Naive thymus-derived CD4-positive, alpha-beta T cell (primary cell): ENCODE data around the gene TRPC6. TPM values are rescaled to one million over a fixed set of nuclear protein-coding genes. Genes with fewer than 3 reads are reported as not detected.

Experiments
- ATAC-seq: fragments of 150-1000 bp; cut with Tn5 transposase; 2 replicates; pipeline ENCODE4 v1.10.0; 2021; ENCODE audit warnings: mild to moderate bottlenecking, moderate library complexity
- CTCF ChIA-PET: fragments of 350-600 bp; sonication (Branson Sonifier 250); formaldehyde crosslinking; loops from one replicate; lab custom pipeline; 2021; ENCODE audit warnings: antibody characterized with exemption; lab: Charles Lee
- POLR2A ChIA-PET: fragments of 350-600 bp; sonication (Branson Sonifier 250); formaldehyde crosslinking; loops from one replicate; lab custom pipeline; 2021; ENCODE audit warnings: antibody characterized with exemption, inconsistent platforms; lab: Charles Lee
- DNase-seq, 9 donors: peaks; one replicate each; pipeline versions ENCODE4 v3.0.0 to v3.0.0-alpha.2; 2020 to 2022; ENCODE audit warnings: mixed read lengths in 1 of 9
- H3K27ac ChIP-seq: one replicate; pipeline ENCODE4 v1.7.0; 2013; ENCODE audit warnings: mild to moderate bottlenecking, low read depth, low read length, moderate library complexity
- H3K27me3 ChIP-seq, 2 donors: one replicate each; pipeline ENCODE4 v1.7.0; 2013; ENCODE audit warnings: low read length in 2 of 2, mild to moderate bottlenecking in 2 of 2, moderate library complexity in 2 of 2; ENCODE audit not compliant: control insufficient read depth in 2 of 2, insufficient read depth in 2 of 2
- H3K36me3 ChIP-seq, 3 experiments: 1 replicate in 2 of 3; 2 replicates in 1 of 3; pipeline ENCODE4 v1.7.0; 2013; ENCODE audit warnings: low read length in 3 of 3, mild to moderate bottlenecking in 3 of 3, moderate library complexity in 1 of 3; ENCODE audit not compliant: insufficient read depth in 3 of 3, control insufficient read depth in 2 of 3
- H3K4me1 ChIP-seq, 2 donors: one replicate each; pipeline ENCODE4 v1.7.0; 2013; ENCODE audit warnings: low read length in 2 of 2, mild to moderate bottlenecking in 2 of 2, moderate library complexity in 1 of 2; ENCODE audit not compliant: control insufficient read depth in 2 of 2, insufficient read depth in 2 of 2
- H3K4me3 ChIP-seq: 2 replicates; pipeline ENCODE4 v1.7.0; 2013; ENCODE audit warnings: mild to moderate bottlenecking, low read length
- H3K9me3 ChIP-seq, 3 experiments: 1 replicate in 2 of 3; 2 replicates in 1 of 3; pipeline ENCODE4 v1.7.0; 2013; ENCODE audit warnings: low read length in 3 of 3; ENCODE audit not compliant: control insufficient read depth in 2 of 3
- H3K27ac Mint-ChIP-seq, 9 donors: one replicate each; pipeline ENCODE4 v1.8.0; 2020 to 2022; ENCODE audit warnings: mixed read lengths in 9 of 9, mild to moderate bottlenecking in 8 of 9, moderate library complexity in 5 of 9, inconsistent platforms in 2 of 9
- H3K27me3 Mint-ChIP-seq, 5 donors: one replicate each; pipeline ENCODE4 v1.8.0; 2021 to 2022; ENCODE audit warnings: mixed read lengths in 5 of 5, mild to moderate bottlenecking in 1 of 5
- H3K36me3 Mint-ChIP-seq, 5 donors: one replicate each; pipeline ENCODE4 v1.8.0; 2020 to 2022; ENCODE audit warnings: mixed read lengths in 5 of 5, mild to moderate bottlenecking in 3 of 5, inconsistent platforms in 1 of 5
- H3K4me1 Mint-ChIP-seq, 7 donors: one replicate each; pipeline ENCODE4 v1.8.0; 2020 to 2022; ENCODE audit warnings: mixed read lengths in 7 of 7, mild to moderate bottlenecking in 3 of 7, inconsistent platforms in 1 of 7
- H3K4me3 Mint-ChIP-seq, 10 donors: one replicate each; pipeline ENCODE4 v1.8.0; 2020 to 2022; ENCODE audit warnings: mild to moderate bottlenecking in 10 of 10, mixed read lengths in 10 of 10, moderate library complexity in 6 of 10, inconsistent platforms in 2 of 10
- H3K9me3 Mint-ChIP-seq, 11 donors: one replicate each; pipeline ENCODE4 v1.8.0; 2020 to 2022; ENCODE audit warnings: mixed read lengths in 11 of 11, mild to moderate bottlenecking in 4 of 11, inconsistent platforms in 1 of 11, moderate library complexity in 1 of 11
- intact Hi-C, 2 donors: fragments of 100-400 bp; cut with micrococcal nuclease; formaldehyde crosslinking; loops; one replicate each; pipeline ENCODE4 v1.15.1; 2023
- polyA plus RNA-seq, 2 donors: library from polyadenylated mRNA; unstranded; fragments of 300-500 nt; fragmentation: Illumina TruSeq; gene quantifications; one replicate each; pipeline ENCODE4 v1.2.3, GENCODE V29; 2021
- total RNA-seq, 6 experiments: library from RNA in 5 of 6; stranded (reverse) in 5 of 6; gene quantifications; 1 replicate in 5 of 6; 2 replicates in 1 of 6; pipeline ENCODE4 v1.2.3 and lab custom pipeline; 2021 to 2026

TRPC6 gene
- total and polyA plus RNA-seq, 7 experiments from 2014 or later = not detected

DNA sequence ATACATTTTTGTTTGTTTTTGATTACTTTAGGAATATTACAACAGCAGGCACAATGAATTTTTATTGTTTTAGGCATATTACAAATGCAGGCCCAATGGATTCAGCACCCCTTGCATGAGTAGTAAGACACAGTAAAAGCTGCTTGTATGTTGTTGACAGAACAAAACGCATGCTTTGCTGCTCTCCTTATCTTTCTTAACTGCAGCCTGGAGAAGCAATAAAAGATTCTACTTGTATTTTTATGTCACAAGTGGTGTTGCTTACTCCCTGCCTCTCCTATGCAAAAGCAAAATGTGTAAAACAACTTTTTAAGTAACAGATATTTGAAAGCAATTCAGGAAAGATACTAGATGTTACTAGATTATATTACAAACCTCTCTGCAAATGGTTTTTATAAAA lies 73.9 kb downstream of the TRPC6 start:
- intact Hi-C loops = no loop called here
- H3K27me3 ChIP-seq = no peaks in the 10 kb centered on the region
- no peak overlapping the region for H3K4me3 ChIP-seq
- H3K4me1 ChIP-seq = no peaks in the 10 kb centered on the region
- Mint-ChIP-seq H3K27ac (no peak overlapping the region), H3K36me3 (no peaks in the 10 kb centered on the region), H3K27me3 (peaks cover 0 to 3% (median 0%) of the 10 kb centered on the region in 5 donors), H3K9me3 (peaks cover 0 to 18% (median 6%) of the 10 kb centered on the region in 11 donors), H3K4me3 (no peak overlapping the region), H3K4me1 (no peaks in the 10 kb centered on the region)
- ATAC-seq = no peak
- H3K36me3 ChIP-seq = no peaks in the 10 kb centered on the region
- POLR2A ChIA-PET = no interaction called here
- no peak for DNase-seq
- no peak overlapping the region for H3K27ac ChIP-seq
- CTCF ChIA-PET = no interaction called here
- peaks cover 0 to 4% (median 0%) of the 10 kb centered on the region in 3 experiments for H3K9me3 ChIP-seq

- Histone ChIP-seq H3K27me3 (no peaks in the 10 kb centered on the region), H3K27ac (no peak overlapping the region), H3K36me3 (no peaks in the 10 kb centered on the region), H3K9me3 (peaks cover 0 to 6% (median 0%) of the 10 kb centered on the region in 3 experiments), H3K4me3 (no peak overlapping the region), H3K4me1 (no peaks in the 10 kb centered on the region)
- peaks cover 0 to 18% (median 4%) of the 10 kb centered on the region in 11 donors for H3K9me3 Mint-ChIP-seq
- H3K27me3 Mint-ChIP-seq = no peaks in the 10 kb centered on the region
- H3K4me3 Mint-ChIP-seq = no peak overlapping the region
- no peak for DNase-seq
- POLR2A ChIA-PET = no interaction called here
- CTCF ChIA-PET = no interaction called here
- no peaks in the 10 kb centered on the region for H3K36me3 Mint-ChIP-seq
- intact Hi-C loops = no loop called here
- H3K4me1 Mint-ChIP-seq = no peaks in the 10 kb centered on the region
- no peak overlapping the region for H3K27ac Mint-ChIP-seq
- ATAC-seq = no peak
Observed at GRCh38 chr11:101508370-101508769, 75.4 kb downstream of the TRPC6 start.

DNA sequence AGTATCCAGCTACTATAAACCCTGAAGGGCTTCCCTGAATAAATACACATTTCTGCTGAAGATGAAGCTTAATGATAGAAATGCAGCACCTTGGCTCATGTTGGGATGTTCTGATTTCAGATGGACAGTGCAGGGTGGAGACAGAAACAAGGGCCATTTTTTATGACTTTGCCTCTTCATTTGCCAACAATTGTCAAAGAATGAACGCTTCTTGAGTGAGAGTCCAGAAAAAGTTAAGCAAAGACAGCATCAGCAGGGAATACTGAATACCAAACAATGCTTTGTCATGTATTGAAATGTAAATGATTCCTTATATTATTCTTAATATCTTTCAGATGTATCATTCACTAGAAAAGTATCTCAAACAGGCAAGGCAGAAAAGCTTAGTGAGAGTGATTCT lies 84.9 kb downstream of the TRPC6 start:
- intact Hi-C loops = no loop called here
- H3K27me3 ChIP-seq = no peaks in the 10 kb centered on the region
- CTCF ChIA-PET = no interaction called here
- no peak overlapping the region for H3K27ac ChIP-seq
- no peaks in the 10 kb centered on the region for H3K36me3 ChIP-seq
- H3K27ac Mint-ChIP-seq = no peak overlapping the region
- no peaks in the 10 kb centered on the region for H3K27me3 Mint-ChIP-seq
- no peaks in the 10 kb centered on the region for H3K4me1 ChIP-seq
- POLR2A ChIA-PET = no interaction called here
- peaks cover 0 to 6% (median 0%) of the 10 kb centered on the region in 3 experiments for H3K9me3 ChIP-seq
- H3K4me1 Mint-ChIP-seq = no peaks in the 10 kb centered on the region
- DNase-seq (no peak), ATAC-seq (no peak)
- H3K4me3 Mint-ChIP-seq = no peak overlapping the region
- H3K4me3 ChIP-seq = no peak overlapping the region
- no peaks in the 10 kb centered on the region for H3K36me3 Mint-ChIP-seq
- H3K9me3 Mint-ChIP-seq = peaks cover 0 to 6% (median 0%) of the 10 kb centered on the region in 11 donors

GRCh38 chr11:101497291-101497690 lies 86.5 kb downstream of the TRPC6 start:
- peaks cover 0 to 6% (median 0%) of the 10 kb centered on the region in 3 experiments for H3K9me3 ChIP-seq
- Mint-ChIP-seq H3K27me3 (no peaks in the 10 kb centered on the region), H3K9me3 (peaks cover 0 to 12% (median 2%) of the 10 kb centered on the region in 11 donors), H3K4me3 (no peak overlapping the region), H3K36me3 (no peaks in the 10 kb centered on the region), H3K4me1 (no peaks in the 10 kb centered on the region), H3K27ac (no peak overlapping the region)
- intact Hi-C loops = no loop called here
- CTCF ChIA-PET = no interaction called here
- POLR2A ChIA-PET = no interaction called here
- H3K27me3 ChIP-seq = no peaks in the 10 kb centered on the region
- H3K36me3 ChIP-seq = no peaks in the 10 kb centered on the region
- no peaks in the 10 kb centered on the region for H3K4me1 ChIP-seq
- no peak overlapping the region for H3K27ac ChIP-seq
- no peak overlapping the region for H3K4me3 ChIP-seq
- ATAC-seq (no peak), DNase-seq (no peak)

DNA sequence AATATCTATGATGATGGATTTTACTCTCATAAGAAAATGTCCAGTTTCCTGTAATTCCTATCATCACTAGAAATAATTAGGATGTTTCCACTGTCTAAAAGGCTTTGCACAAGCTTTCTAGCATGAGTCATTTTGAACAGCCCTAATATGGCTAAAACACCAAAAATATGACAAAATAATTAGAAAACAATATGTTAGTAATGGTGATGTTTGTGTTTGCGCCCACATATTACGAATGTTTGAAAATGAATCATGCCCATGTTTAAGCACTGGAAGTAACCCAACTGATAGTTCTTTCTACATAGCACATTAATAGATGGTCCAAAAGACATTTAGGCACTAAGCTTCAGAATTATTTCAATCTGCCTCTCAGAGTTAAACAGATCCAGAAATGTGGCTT lies 96.0 kb downstream of the TRPC6 start:
- Histone ChIP-seq H3K36me3 (no peaks in the 10 kb centered on the region), H3K9me3 (no peaks in the 10 kb centered on the region), H3K27me3 (no peaks in the 10 kb centered on the region), H3K4me1 (no peaks in the 10 kb centered on the region), H3K4me3 (no peak overlapping the region), H3K27ac (no peak overlapping the region)
- ChIA-PET POLR2A (no interaction called here), CTCF (no interaction called here)
- H3K9me3 Mint-ChIP-seq = peaks cover 0 to 5% (median 2%) of the 10 kb centered on the region in 11 donors
- ATAC-seq (no peak), DNase-seq (no peak)
- no peaks in the 10 kb centered on the region for H3K27me3 Mint-ChIP-seq
- intact Hi-C loops = no loop called here
- no peak overlapping the region for H3K4me3 Mint-ChIP-seq
- no peak overlapping the region for H3K27ac Mint-ChIP-seq
- no peaks in the 10 kb centered on the region for H3K4me1 Mint-ChIP-seq
- H3K36me3 Mint-ChIP-seq = no peaks in the 10 kb centered on the region

GRCh38 chr11:101482556-101483124 lies 101.2 kb downstream of the TRPC6 start:
- H3K27me3 Mint-ChIP-seq = no peaks in the 10 kb centered on the region
- H3K36me3 ChIP-seq = no peaks in the 10 kb centered on the region
- intact Hi-C loops = no loop called here
- H3K4me3 ChIP-seq = no peak overlapping the region
- no peaks in the 10 kb centered on the region for H3K9me3 ChIP-seq
- H3K4me1 ChIP-seq = no peaks in the 10 kb centered on the region
- ChIA-PET POLR2A (no interaction called here), CTCF (no interaction called here)
- H3K9me3 Mint-ChIP-seq = peaks cover 0 to 10% (median 0%) of the 10 kb centered on the region in 11 donors
- H3K27ac ChIP-seq = no peak overlapping the region
- DNase-seq = no peak
- H3K27me3 ChIP-seq = no peaks in the 10 kb centered on the region
- no peak overlapping the region for H3K4me3 Mint-ChIP-seq
- no peaks in the 10 kb centered on the region for H3K36me3 Mint-ChIP-seq
- no peak overlapping the region for H3K27ac Mint-ChIP-seq
- H3K4me1 Mint-ChIP-seq = no peaks in the 10 kb centered on the region
- no peak for ATAC-seq

GRCh38 chr11:101478587-101479369 lies 105.0 kb downstream of the TRPC6 start:
- Mint-ChIP-seq H3K27ac (no peak overlapping the region), H3K27me3 (no peaks in the 10 kb centered on the region), H3K36me3 (no peaks in the 10 kb centered on the region), H3K4me1 (no peaks in the 10 kb centered on the region), H3K9me3 (peaks cover 0 to 11% (median 0%) of the 10 kb centered on the region in 11 donors), H3K4me3 (no peak overlapping the region)
- Histone ChIP-seq H3K9me3 (no peaks in the 10 kb centered on the region), H3K36me3 (no peaks in the 10 kb centered on the region), H3K4me1 (no peaks in the 10 kb centered on the region), H3K4me3 (no peak overlapping the region), H3K27ac (no peak overlapping the region), H3K27me3 (no peaks in the 10 kb centered on the region)
- POLR2A ChIA-PET = no interaction called here
- no peak for DNase-seq
- no peak for ATAC-seq
- intact Hi-C loops = no loop called here
- CTCF ChIA-PET = no interaction called here
